GM18907 (cell line): ENCODE data around the gene HTRA1.

Experiments
- ATAC-seq: cut with Tn5 transposase; IDR thresholded peaks from one replicate; pipeline ENCODE4 v1.9.1; 2021; ENCODE audit warnings: mild to moderate bottlenecking, moderate library complexity; ENCODE audit not compliant: unreplicated experiment

HTRA1 gene

DNA sequence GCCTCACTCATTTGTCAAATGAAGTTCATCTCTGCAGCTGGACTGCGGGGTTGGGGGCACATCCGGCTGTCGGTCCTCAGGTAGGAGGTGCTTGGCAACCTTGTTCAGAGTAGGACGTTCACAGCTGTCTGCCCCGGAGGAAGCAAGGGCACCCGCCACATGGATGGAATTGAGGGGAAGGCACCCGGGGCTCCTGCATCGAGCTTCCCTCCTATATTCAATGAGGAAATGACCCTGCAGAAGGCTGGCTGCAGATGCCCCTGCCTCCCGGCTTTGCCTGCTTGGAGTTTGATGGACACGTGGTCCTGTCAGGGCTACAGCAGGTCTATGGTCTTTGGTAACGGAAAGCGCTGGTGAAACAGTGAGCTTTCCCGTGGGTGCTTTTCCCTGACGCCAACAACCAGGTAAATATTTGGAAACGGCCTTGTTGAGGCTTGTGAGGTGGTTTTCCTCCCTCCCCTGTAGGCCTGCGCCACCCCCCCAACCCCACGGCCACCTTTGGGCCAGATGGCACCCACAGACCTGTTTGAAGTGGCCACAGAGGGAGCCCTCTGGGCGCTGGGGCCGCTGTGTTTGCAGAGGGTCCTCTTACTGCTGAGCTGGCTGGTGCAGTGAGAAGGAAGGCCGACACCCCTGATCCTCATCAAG, 32.9 kb downstream of the HTRA1 start:
- ATAC-seq = no peak

DNA sequence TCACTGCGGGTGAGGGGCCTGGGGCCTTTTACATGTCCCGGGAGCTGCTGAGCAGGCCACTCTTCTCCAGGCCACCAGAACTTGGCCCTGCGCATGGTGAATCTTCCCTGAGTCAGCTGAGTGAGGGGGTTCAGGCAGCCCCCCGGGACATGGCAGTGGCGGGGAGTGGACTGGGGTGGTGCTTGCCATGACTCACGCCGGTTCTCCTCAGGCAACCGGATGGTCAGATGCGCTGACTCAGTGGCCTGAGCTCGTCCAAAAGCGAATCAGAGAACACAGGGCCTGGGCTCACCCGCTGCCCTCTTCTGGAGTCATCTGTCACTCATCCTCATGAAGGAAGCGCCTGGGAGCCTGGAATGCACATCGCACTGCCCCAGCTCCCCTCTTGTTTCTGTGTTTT, 33.5 kb downstream of the HTRA1 start:
- no peak for ATAC-seq

DNA sequence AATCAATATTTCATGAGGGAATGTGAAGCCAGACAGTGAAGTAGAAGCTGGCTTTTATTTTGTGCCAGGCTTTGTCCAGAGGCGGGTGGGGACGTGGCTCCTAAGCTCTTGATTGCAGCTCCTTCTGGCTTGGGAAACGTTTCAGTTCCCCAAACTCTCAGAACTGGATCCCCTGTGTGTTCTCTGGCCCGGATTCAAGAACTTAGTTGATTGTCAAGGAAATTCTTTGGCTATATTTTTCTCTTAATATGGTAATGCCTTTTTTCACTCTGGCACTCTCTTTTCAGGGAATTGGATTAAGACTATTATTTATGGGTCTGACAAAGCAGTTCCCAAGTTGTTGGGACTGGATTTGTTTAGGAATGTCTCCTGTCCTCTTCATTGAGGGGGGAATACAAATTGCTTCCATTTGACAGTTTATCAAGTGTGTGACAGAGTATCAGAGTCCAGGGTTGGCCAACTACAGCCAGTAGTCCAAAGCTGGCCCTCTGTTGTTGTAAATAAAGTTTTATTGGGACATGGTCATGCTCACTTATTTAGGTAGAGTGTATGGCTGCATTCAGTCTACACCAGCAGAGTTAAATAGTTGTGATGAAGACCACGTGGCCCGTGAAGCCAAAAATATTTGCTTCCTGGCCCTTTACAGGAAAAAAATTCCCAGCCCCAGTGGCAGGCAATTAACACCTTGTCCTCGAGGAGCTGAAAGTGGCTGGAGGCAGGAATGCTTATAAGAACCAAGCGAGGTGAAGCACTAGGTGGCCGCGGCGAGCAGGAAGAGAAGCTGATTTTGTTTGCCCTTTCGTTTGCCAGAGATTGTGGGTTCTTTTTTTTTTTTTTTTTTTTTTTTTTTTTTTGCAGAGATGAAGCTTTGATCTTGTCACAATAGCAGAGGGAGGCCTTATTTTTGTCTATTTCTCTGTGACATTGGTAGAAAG, 34.3 kb downstream of the HTRA1 start:
- ATAC-seq = no peak

DNA sequence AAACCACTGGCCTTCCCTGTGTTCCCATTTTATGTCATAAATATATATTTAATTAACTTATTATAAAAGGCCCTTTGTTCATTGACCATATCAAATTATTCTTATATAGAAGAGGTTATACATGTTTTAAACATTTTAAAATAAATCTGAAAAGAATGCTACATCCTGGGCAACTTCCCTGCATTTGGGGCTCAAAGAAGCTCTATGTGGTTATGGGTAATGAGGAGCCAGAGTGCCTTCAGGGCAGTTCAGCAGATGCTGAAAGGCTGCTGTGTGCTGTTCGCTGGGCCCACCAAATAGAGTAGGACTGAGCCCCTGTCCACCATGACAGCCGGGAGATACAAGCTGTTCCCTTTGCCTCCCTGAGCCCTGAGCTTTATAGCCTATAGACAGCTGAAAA, 35.9 kb downstream of the HTRA1 start:
- no peak for ATAC-seq

DNA sequence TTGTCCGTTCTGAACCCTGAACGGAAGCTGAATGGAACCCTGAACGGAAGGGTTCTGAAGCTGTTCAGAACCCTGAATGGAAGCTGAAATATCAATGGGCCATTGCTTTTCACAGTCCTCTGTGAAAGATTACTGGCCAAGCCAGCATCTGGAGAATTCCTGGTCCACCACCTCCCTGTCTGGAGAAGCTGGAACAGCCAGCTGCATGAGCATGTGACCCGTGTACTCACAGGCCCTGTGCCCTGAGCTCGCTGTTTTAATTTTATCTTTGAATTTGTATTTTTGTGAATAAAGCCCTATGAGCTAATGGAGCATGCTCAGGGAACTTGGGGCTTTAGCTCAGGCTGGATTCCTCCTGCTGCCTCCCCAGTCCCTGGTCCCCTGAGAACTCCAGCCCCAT, 37.2 kb downstream of the HTRA1 start:
- no peak for ATAC-seq

DNA sequence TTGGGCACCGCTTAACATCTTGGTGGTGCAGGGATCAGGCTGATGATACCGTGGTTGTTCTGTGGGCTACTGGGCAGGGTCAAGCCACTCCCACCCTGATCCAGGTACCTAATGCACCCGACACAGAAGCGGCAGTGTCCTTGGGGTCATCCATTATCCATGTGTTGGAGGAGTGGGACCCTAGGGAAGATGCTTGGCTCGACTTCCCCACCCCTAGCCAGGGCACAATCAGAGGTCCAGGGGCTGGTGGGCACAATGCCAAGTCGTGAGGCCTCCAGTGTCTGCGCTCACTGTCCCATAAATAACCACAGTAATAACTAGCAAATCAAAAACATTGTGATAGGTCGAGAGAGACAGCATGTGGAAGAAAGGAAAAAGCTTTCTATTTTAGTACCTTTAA, 37.7 kb downstream of the HTRA1 start:
- no peak for ATAC-seq

DNA sequence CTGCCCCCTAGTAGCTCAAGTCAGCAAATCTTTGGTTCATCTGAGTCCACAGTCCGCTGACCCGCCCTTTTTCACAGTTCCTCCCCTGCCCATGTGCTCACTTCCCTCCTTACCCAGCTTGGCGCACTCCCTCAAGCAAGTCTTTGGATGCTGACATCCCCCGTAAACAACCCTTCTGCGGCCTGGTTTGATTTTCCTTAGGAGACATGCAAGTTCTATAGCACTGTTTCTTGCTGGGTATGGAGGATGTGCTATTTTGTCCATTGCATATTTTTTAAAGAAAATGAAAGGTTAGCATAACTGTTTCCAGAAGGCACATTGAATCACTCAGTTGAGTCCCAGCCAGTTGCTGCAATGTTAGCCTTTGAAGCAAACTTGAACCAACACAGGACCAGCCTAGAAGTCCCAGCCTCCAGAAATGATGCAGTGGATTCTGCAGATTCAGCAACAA, 38.2 kb downstream of the HTRA1 start:
- ATAC-seq = no peak

DNA sequence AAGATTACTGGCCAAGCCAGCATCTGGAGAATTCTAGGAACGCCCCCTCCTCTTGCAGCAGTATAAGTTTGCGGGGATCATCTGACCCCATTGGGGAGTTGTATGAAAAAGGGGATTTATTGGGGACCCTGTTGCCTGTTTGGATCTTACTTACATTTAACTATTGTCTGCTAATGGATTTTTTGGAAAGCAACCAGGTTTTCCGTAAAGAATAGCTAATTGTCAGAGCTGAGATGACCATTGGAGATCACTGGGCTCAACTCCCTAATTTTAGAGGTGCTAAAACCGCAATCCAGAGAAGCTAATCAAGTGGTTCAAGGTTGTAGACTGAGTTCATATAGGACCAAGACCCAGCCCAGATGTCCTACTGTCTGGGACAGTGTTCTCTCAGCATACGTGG, 38.8 kb downstream of the HTRA1 start:
- ATAC-seq = no peak

DNA sequence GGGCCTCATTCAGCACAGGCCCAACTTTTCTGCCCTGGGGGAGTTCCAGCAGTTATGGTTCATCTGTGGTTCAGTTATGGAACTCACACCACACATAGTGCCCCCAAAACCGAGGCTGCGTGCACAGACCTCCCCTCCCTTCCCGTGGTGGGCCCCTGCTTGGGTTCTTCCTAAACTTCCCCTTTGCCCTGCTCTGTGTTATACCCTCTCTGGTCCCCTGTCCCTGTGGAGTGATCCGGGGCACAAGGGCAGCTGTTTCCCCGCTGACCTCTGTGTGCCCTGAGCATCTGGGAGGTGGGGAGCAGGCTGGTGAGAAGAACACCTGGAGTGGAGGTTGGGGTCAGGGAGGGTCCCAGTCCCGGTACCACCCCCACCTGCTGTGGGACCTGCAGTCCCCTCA, 39.4 kb downstream of the HTRA1 start:
- no peak for ATAC-seq

DNA sequence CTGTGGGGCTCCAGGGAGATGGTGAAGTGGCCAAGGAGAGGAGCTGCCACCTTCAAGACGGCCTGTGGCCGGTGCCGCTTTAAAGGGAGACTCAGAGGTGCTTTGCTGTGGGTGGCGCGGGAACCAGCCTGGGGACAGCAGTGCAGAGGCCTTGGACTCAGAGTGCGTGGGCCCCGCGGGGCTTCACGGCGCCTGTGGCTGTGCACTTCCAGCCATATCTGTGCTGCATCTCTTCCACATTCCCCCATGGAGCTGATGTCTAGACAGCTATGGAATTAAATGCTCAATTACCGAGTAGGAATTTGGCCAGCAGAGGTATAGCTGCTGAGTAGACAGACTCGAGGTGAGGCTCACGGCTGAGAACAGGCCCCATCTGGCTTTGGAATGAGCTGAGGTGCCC, 41.7 kb downstream of the HTRA1 start:
- no peak for ATAC-seq

DNA sequence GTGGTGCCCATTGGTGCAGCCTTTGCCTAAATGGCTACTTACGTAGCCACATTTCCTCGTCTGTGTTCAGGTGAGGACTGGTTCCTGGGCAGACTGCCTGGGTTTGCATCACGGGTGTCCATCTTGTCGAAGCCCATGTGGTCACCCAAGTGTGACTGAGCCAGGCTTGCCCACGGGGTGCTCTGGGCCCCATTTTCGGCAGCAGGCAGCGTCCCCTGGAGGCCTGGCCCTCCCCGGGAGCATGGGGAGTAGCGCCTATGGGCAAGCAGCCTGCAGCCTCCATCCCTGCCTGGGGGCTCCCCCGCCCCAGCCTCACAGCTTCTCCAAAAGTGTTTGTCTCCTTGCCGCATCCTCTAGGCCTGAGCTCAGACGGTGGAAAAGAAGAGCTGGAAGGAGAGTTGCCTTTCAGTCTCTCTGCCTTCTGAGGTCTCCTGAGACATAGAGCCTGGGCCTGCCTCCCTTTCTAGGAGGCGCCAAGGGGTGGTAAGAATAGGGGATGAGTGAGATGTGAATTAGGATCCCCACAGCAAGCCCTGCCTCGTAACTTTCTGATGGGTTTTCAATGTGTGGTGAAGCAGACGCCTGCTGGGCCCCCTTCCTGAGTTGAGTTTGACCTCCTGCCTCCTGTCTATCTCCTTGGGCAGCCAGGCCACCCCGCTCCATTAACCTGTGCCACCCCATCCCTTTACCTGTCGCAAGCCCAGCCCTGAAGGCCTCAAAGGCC, 42.7 kb downstream of the HTRA1 start:
- ATAC-seq = no peak

DNA sequence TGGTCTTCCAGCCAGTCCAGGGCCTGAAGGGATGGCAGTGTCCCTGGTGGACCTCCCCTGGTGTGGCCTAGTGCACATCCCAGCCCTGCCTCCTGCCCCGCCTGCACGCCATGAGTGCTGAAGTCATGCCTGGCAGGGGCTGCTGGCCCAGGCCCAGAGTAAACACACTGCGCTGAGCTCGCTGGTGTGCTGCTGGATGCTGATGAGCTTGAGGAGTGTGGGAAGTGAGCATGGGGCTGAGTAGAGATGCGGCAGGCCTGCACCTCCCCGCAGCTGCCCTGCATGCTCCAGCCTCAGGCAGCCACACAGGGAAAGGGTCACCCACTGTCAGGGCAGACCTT, 43.2 kb downstream of the HTRA1 start:
- no peak for ATAC-seq

DNA sequence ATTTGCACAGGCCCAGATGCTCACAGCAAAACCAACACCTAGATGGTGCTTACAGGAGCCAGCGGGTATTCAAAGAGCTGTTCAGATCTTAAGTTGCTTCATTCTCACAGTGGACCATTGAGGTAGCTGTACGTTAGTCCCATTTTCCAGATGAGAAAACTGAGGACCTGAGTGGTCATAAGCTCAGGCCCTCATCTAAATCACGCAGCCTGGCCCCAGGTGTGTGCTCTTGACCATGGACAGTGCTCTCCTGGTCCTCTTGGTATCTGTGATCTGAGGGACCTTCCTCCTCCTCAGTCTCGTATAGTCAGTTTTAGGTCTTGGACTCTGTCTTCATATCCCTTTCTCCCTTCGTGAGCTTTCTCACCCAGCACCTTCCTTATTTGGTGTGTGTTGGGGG, 43.7 kb downstream of the HTRA1 start:
- no peak for ATAC-seq

DNA sequence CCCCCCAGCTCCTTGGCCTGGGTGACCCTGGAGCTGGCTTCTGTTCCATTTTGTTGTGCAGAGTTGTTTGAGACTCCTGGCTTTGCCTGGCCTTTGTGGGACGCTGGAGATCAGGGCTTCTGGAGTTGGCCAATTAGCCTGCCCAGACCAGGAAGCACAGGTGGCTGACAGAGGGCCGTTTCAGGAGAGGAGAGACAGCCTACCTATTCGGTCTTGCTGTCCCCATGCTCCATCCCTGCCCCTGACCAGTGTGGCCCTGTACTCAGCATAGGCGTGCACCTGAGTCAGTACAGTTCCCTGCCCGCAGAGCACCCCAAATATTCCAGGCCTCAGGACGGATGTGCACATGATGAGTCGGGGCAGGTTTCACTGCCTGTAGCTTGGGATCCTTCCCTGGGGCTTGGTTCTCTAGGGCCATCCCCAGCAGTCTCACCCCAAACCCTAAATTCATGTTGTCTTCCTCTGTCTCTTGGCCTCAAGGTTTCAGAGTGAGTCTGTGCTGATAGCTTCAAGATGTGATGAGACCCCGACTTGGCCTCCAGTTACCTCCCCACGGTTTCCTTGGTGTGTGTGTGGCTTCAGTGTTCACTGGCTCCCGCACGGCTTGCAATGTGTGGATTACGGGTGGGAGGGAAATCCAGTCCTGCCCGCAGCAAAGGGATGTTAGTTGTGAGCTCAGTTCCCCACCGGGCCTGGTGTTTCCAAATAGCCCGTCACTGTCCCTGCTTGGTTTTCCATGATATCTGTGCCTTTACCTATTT, 44.7 kb downstream of the HTRA1 start:
- no peak for ATAC-seq

DNA sequence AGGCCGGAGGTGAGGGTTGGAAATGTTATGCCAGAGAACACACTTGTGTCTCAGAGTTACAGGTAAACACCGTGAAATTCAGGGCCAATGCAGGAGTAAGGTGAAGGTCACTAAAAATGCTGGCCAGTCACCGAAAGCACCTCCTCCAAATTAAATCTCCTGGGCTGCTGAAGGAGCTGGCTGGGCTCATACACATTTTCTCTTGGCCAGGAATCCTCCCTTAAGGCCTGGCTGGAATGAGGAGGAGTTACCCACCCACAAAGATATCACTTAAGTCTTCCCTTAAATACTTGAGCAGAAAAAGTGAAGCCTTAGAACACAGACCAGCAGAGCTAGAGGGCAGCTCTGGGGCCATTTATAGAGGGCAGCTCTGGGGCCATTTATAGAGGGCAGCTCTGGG, 46.3 kb downstream of the HTRA1 start:
- ATAC-seq = no peak

DNA sequence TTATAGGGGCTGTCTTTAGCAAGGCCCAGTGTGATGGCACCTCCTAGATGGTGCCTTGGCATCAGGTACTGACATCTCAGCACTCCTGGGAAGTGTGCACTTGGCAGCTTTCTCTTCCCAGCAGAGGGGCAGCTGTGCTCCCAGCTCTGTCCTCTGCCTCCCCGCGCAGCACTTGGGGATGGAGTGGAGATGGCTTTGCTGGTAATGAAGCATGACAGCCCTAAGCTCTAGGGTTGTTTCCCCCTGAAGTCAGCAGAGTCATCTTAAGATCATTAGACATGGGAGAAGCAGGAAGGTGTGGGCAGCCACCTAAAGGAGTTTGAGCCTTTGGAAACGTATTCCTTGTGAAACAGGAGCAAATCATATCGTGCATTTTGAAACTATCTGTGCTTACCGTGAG, 46.7 kb downstream of the HTRA1 start:
- no peak for ATAC-seq

DNA sequence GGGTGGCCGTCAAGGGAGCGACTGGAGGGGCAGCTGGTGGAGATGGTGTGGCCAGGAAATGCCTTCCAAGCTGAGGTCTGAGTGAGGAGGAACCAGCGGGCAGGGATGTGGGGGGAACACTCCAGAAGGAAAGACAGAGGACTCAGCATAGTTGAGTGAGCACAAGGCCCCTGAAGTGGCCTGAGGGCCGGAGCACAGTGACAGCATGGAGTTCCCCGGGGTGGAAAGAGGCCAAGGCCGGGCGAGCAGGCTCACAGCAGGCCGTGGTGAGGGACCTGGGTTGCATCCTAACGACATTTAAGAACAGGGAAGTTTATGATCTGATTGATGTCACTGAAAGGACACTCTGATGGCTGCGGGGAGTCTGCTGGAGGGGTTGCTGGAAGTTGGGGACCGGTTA, 48.0 kb downstream of the HTRA1 start:
- no peak for ATAC-seq

DNA sequence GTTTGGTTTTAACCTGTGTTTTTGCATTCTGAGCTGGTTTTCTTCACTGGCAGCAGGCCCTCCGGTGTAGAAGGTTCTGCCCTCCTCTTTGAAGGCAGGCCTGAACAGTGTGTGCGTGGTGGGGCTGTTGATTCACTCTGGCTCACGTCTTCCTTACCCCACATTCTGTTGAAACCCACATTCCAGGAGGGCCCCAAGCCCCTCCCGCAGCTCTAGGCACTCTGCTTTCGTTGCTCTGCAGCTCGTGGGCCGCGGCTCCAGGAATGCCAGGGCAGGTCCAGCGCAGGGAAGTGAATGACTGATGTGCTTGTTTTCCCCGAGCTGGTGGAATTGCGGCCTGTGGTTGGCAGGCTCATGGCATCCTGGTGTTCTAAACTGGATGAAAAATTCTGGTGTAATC, 49.0 kb downstream of the HTRA1 start:
- ATAC-seq = no peak

DNA sequence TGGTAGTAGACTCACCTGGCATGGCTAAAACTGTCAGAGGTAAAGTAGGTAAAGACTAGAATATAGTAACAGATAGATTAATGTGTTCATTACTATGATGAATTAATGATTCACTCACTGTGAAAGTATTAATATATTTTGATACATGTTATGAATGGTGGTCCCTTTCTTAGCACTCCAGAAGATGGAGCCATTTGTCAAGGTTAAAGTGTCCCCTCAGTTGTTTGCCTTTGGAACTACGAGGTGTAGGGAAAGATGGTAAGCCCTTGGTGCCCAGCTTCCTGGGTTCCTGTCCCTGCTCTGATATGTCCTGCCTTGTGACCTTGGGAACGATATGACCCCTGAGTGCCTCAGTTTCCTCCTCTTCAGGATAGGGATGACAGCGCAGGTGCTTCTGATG, 49.4 kb downstream of the HTRA1 start:
- ATAC-seq = no peak

DNA sequence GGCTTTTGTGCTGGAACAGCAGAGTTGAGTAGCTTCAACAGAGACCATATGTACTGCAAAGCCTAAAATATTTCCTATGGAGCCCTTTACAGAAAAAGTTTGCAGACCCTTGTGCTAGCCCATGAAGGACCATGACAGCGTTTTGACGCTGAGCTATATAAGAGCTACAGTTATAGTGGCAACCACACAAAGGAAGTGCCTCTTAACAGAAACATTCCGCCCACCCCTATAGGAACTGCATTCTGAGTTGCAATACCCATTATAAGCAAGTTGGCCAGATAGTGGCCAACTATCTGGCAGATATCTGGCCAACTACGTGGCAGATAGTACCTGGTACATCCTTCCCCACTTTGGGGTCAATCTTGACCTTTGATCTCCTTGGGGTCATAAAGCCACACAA, 51.7 kb downstream of the HTRA1 start:
- no peak for ATAC-seq
